Measurements from ENCODE around the gene PLEKHA4.
"Not testable (repeated sequence)": the region's sequence is repeated elsewhere in the genome, so short reads cannot be mapped to it uniquely, and the experiment has no call there.

Gene PLEKHA4

GRCh38 chr19:48887861-48888612 is 19.6 kb upstream of the PLEKHA4 start:
- no peak for DNase-seq

- no peak for DNase-seq
Observed at GRCh38 chr19:48883726-48884125, 15.3 kb upstream of the PLEKHA4 start.

DNA sequence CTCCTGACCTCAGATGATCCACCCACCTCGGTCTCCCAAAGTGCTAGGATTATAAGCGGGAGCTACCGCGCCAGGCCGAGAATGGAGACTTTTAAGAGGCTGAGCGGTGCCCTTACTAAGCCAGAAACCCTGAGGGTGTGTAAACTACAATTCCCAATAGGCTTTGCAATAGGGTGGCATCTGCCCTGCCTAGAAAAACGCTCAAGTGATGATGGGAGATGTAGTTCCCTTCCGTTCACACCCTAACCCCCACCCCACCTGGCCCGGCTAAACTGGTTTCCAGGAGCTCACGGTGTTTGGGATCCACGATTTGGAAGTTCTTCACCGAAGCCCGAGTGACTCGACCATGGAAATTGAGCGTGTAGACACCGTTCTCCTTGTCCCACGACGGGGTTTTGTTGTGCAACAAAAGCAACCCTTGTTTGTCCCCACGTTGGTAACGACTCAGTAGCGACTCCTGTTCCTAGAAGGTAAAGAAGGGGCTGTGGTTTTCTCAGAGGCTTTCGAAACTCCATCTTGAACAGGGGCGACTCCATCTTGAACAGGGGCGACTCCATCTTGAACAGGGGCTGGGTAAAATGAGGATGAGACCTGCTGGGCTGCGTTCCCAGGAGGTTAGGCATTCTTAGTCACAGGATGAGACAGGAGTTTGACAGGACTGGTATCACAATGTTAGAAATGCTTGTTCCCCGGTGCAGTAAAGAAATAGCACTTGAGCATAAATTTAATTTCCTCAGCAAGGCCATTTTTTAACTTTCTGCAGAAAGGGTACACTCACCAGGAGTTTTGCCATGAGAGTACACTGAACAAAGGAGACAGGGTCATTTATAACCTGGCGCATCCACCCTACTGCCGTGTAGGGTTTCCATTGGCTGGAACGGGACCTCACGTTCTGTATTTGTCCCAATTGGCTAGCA is 13.6 kb upstream of the PLEKHA4 start:
- DNase-seq: no peak

DNA sequence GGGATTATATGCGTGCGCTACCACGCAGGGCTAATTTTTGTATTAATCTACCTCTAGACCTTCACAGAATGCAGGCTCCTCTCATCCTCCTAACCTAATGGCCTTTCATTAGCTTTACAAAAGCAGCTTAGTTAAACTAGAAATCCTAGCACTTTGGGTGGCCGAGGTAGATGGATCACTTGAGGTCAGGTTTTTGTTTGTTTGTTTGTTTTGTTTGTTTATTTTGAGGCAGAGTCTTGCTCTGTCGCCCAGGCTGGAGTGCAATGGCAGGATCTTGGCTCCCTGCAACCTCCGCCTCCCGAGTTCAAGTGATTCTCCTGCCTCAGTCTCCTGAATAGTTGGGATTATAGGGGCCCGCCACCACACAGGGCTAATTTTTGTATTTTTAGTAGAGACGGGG is 11.3 kb upstream of the PLEKHA4 start:
- DNase-seq: not testable (repeated sequence)

GRCh38 chr19:48879025-48879637 is 10.7 kb upstream of the PLEKHA4 start:
- no peak for DNase-seq

DNA sequence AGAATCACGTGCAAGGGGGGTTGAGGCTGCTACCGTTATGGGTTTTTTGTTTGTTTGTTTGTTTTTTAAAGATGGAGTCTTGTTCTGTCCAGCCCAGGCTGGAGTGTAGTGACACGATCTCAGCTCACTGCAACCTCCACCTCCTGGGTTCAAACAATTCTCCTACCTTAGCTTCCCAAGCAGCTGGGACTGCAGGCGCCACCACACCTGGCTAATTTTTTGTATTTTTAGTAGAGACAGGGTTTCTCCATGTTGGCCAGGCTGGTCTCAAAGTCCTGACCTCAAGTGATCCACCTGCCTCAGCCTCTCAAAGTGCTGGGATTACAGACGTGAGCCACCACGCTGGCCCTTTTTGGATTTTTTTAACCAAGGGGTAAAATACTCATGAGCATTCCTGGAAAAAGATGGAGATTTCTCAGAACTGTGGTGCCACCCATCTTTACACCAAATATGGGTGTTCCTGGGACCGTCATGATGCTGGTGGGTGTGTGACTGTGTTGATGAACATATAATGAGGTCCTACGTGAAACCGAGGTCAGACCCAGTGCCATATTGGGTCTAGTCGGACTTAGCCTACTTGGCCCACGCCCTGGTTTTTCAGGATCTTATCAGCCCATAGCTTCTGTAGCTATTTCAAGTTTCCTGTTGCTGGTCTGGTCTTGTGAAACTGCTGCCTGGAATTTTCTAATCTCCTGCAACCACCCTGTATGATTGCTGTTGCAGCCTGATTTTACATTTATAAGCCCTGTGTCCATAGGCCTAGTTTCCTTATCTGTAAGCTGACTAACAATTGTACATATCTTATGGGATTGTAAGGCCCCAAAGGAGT is 10.0 kb upstream of the PLEKHA4 start:
- no peak for DNase-seq

GRCh38 chr19:48877855-48878195 is 9.4 kb upstream of the PLEKHA4 start:
- no peak for DNase-seq

- DNase-seq: not testable (repeated sequence)
Observed at GRCh38 chr19:48876043-48876981, 7.9 kb upstream of the PLEKHA4 start.

- no peak for DNase-seq
Observed at GRCh38 chr19:48874303-48875135, 6.1 kb upstream of the PLEKHA4 start.

GRCh38 chr19:48873476-48874302 is 5.3 kb upstream of the PLEKHA4 start:
- no peak for DNase-seq

DNA sequence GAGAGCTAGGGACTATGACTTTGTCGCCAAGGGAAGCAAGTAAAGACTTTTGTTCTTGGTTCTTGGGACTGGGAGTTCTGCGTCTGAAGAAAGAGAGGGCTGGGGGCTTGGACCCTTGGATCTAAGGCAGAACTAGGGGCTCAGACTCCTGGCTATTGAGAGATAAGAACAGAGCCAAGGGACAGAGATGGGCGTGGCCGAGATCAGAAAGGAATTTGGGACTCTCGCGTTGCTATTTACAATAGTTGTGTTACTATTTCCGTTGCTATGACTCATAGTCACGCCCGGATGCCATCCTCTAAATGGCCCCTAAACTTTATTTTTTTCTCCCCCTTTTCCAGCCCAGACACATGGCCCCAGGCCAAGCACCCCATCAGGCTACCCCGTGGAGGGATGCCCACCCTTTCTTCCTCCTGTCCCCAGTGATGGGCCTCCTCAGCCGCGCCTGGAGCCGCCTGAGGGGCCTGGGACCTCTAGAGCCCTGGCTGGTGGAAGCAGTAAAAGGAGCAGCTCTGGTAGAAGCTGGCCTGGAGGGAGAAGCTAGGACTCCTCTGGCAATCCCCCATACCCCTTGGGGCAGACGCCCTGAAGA is 4.6 kb upstream of the PLEKHA4 start:
- peak; percentile 42 for DNase-seq

GRCh38 chr19:48872182-48872883 is 3.9 kb upstream of the PLEKHA4 start, which contains the start of gene PPP1R15A:
TSS of gene PPP1R15A (plus strand) at chr19:48872421. CDS start at chr19:48873234, 813 bp downstream.
- peak; percentile 97 for DNase-seq

DNA sequence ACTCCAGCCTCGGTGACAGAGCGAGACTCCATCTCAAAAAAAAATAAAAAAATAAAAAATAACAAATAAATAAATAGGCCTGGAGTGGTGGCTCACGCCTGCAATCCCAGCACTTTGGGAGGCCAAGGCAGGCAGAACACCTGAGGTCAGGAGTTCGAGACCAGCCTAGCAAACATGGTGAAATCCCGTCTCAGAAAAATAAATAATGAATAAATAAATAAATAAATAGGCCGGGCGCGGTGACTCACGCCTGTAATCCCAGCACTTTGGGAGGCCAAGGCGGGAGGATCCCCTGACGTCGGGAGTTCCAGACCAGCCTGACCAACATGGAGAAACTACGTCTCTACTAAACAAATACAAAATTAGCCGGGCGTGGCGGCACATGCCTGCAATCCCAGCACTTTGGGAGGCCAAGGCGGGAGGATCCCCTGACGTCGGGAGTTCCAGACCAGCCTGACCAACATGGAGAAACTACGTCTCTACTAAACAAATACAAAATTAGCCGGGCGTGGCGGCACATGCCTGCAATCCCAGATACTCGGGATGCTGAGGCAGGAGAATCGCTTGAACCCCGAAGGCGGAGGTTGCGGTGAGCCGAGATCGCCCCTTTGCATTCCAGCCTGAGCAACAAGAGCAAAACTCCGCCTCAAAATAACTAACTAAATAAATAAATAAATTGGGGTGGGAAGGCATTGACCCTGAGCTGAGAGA is 3.2 kb upstream of the PLEKHA4 start:
- DNase-seq: not testable (repeated sequence)

DNA sequence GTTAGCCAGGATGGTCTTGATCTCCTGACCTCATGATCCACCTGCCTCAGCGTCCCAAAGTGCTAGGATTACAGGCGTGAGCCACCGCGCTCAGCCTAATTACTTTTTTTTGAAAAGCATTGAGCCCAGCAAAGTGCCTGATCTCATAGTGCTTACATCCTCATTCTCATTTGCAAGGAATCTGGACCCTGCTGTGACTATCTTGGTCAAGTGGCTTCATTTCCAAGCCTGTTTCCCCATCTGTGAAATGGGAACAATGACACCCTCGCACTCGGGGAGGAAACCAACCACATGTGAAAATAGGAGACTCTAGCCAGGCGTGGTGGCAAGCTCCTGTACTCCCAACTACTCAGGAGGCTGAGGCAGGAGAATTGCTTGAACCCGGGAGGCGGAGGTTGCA is 1.6 kb upstream of the PLEKHA4 start:
- DNase-seq: no peak

DNA sequence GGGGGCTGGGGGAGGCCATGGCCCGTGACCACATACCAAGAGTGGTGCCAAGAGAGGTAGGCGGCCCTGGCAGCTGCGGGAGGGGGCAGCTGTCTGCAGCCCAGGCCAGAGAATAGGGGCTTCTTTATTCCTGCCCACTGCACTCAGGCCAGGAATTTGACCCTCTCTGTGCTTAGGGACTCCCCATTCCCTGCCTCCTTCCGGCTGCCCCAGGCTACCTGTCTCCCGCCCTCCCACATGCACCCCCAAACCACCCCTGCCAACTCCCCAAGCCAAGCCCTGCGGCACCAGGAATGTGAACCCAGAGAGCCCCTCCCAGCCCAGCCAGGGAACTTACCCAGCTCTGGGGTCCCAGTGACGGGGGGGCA is 687 bp downstream of the PLEKHA4 start:
- no peak for DNase-seq

GRCh38 chr19:48867123-48867745 is 1.2 kb downstream of the PLEKHA4 start:
- DNase-seq: no peak

GRCh38 chr19:48866692-48867091 is 1.7 kb downstream of the PLEKHA4 start:
- DNase-seq: no peak

Data from NCI-H2107 (cell line).